OCI-LY1 (cell line): ENCODE measurements around the gene NEXN.

Experiments
- H2AFZ ChIP-seq: fragments of 200-600 bp; sonication (generic), shearing (Covaris generic); 2 replicates; pipeline ENCODE4 v1.6.0; 2014; ENCODE audit warnings: antibody characterized with exemption, mild to moderate bottlenecking, low read length
- H3F3A ChIP-seq: fragments of 200-600 bp; sonication (generic), shearing (Covaris generic); 2 replicates; pipeline ENCODE4 v1.6.0; 2014; ENCODE audit warnings: mild to moderate bottlenecking, antibody characterized with exemption, low read length, moderate library complexity; ENCODE audit not compliant: insufficient read depth
- H3K27ac ChIP-seq: fragments of 200-600 bp; sonication (generic); 2 replicates; pipeline ENCODE4 v1.5.1; 2014; ENCODE audit warnings: low read length, mixed run types, mild to moderate bottlenecking, low read depth; ENCODE audit not compliant: poor library complexity, severe bottlenecking
- H3K27me3 ChIP-seq: fragments of 200-600 bp; sonication (generic); 2 replicates; pipeline ENCODE4 v1.6.0; 2014; ENCODE audit warnings: antibody characterized with exemption, mild to moderate bottlenecking, low read length, moderate library complexity; ENCODE audit not compliant: insufficient read depth
- H3K36me3 ChIP-seq: fragments of 200-600 bp; sonication (generic); 2 replicates; pipeline ENCODE4 v1.6.1; 2014; ENCODE audit warnings: mild to moderate bottlenecking, antibody characterized with exemption, low read length, moderate library complexity, mixed read lengths; ENCODE audit not compliant: insufficient read depth
- H3K4me1 ChIP-seq: fragments of 200-600 bp; sonication (generic); 2 replicates; pipeline ENCODE4 v1.5.1; 2014; ENCODE audit warnings: mild to moderate bottlenecking, low read length, moderate library complexity; ENCODE audit not compliant: insufficient read depth, severe bottlenecking
- H3K4me2 ChIP-seq: fragments of 200-600 bp; sonication (generic), shearing (Covaris generic); 2 replicates; pipeline ENCODE4 v1.6.1; 2014; ENCODE audit warnings: low read length
- H3K4me3 ChIP-seq: fragments of 200-600 bp; sonication (generic); 2 replicates; pipeline ENCODE4 v1.5.1; 2014; ENCODE audit warnings: low read length, low read depth, mild to moderate bottlenecking, mixed read lengths; ENCODE audit not compliant: poor library complexity, severe bottlenecking
- H3K79me2 ChIP-seq: fragments of 200-600 bp; shearing (Covaris generic); 2 replicates; pipeline ENCODE4 v1.6.1; 2016; ENCODE audit warnings: mixed run types, low read length, mixed read lengths; ENCODE audit not compliant: insufficient read depth
- H3K9ac ChIP-seq: fragments of 200-600 bp; sonication (generic), shearing (Covaris generic); 2 replicates; pipeline ENCODE4 v1.6.1; 2014; ENCODE audit warnings: mild to moderate bottlenecking, low read length, mixed read lengths
- H3K9me2 ChIP-seq: fragments of 200-600 bp; sonication (generic), shearing (Covaris generic); 2 replicates; pipeline ENCODE4 v1.6.1; 2014; ENCODE audit warnings: low read depth, mild to moderate bottlenecking, low read length, mixed read lengths
- H3K9me3 ChIP-seq: fragments of 200-600 bp; shearing (Covaris generic); 2 replicates; pipeline ENCODE4 v1.6.1; 2014; ENCODE audit warnings: low read length, mixed read lengths
- H4K20me1 ChIP-seq: fragments of 200-600 bp; sonication (generic), shearing (Covaris generic); 2 replicates; pipeline ENCODE4 v1.6.0; 2016; ENCODE audit warnings: mild to moderate bottlenecking, low read length; ENCODE audit not compliant: insufficient read depth
- CTCF ChIP-seq: fragments of 200-600 bp; sonication (generic), shearing (Covaris generic); IDR thresholded peaks from 2 replicates; pipeline ENCODE4 v1.5.1; 2017; ENCODE audit warnings: mild to moderate bottlenecking, antibody characterized with exemption, low read length, moderate library complexity, mixed read lengths
- EZH2 ChIP-seq: fragments of 200-600 bp; sonication (generic), shearing (Covaris generic); IDR thresholded peaks from 2 replicates; pipeline ENCODE4 v1.8.0; 2017; ENCODE audit warnings: borderline replicate concordance, mixed run types, mild to moderate bottlenecking, antibody characterized with exemption, low read length, moderate library complexity, mixed read lengths

The NEXN gene

GRCh38 chr1:77991638-77992037, 103.2 kb downstream of the NEXN start:
- Histone ChIP-seq H3K27ac (no peak overlapping the region), H3K79me2 (peaks cover 16% of the 10 kb centered on the region; the same call in 1 of the 2 replicates), H3K4me3 (no peak overlapping the region), H3K4me2 (no peak overlapping the region), H3F3A (no peaks in the 10 kb centered on the region), H3K9me2 (no peaks in the 10 kb centered on the region), H2AFZ (no peak overlapping the region), H3K4me1 (no peaks in the 10 kb centered on the region), H4K20me1 (no peaks in the 10 kb centered on the region), H3K9ac (no peak overlapping the region), H3K9me3 (no peaks in the 10 kb centered on the region), H3K36me3 (peaks cover 30% of the 10 kb centered on the region), H3K27me3 (no peaks in the 10 kb centered on the region)
- TF ChIP-seq EZH2 (no peak), CTCF (no peak)
